Measurements from ENCODE around the gene CFAP299.

DNA sequence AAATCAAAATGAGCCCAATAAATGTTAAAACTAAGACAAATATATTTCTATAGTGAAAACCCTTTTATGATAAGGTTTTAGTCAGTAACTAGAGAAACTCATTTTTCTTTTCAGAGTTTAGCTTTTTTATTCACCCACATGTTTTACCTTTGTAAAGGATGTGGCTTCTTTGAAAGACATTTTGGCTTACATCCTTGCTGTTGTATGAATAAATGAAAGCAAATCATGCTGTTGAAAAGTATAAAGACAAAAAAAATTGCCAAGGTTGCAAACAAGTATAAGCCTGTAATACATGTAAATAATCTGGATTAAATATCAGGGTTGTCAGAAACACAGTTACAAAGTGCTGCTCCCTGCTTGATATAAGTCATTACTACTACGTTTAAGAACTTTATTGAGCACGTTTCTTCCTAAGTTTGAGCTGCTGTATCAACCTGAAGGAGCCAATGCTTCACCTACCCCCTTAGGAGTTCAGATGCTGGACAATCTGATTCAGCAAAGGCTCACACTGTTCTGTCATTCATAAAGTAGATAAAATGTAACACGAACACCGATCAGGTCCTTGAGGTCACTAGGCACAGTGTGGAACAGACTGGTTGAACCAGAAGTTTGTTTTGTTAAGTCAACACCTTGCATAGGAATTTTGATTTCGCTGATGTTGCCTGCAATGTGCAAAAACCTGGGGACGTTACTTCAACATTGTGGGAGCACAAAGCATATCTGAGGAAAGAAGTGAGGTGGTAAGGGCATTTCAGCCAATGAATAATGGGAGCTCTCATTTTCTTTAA, 373.7 kb downstream of the CFAP299 start:
- no peak for TF ChIP-seq POLR2A (IDR thresholded peaks at IDR 0.05; ENCODE audit: borderline replicate concordance, extremely low read depth, insufficient read depth, insufficient read length)
- TF ChIP-seq EGR1 (IDR thresholded peaks at IDR 0.05; ENCODE audit: low read depth) = no peak
- TF ChIP-seq EZH2 (IDR thresholded peaks at IDR 0.05) = no peak
- TF ChIP-seq, protein P1, sequence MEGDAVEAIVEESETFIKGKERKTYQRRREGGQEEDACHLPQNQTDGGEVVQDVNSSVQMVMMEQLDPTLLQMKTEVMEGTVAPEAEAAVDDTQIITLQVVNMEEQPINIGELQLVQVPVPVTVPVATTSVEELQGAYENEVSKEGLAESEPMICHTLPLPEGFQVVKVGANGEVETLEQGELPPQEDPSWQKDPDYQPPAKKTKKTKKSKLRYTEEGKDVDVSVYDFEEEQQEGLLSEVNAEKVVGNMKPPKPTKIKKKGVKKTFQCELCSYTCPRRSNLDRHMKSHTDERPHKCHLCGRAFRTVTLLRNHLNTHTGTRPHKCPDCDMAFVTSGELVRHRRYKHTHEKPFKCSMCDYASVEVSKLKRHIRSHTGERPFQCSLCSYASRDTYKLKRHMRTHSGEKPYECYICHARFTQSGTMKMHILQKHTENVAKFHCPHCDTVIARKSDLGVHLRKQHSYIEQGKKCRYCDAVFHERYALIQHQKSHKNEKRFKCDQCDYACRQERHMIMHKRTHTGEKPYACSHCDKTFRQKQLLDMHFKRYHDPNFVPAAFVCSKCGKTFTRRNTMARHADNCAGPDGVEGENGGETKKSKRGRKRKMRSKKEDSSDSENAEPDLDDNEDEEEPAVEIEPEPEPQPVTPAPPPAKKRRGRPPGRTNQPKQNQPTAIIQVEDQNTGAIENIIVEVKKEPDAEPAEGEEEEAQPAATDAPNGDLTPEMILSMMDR (IDR thresholded peaks at IDR 0.05 in 2 of 3, conservative IDR thresholded peaks at IDR 0.05 in 1 of 3; ENCODE audit: borderline replicate concordance in 1 of 3, insufficient read depth in 1 of 3, low read depth in 2 of 3, low read length in 2 of 3) = no peak
- no peak for TF ChIP-seq POLR2AphosphoS5 (IDR thresholded peaks at IDR 0.05; ENCODE audit: low read depth, low read length)
- TF ChIP-seq TCF7L2 (IDR thresholded peaks at IDR 0.05; ENCODE audit: borderline replicate concordance, extremely low read depth, insufficient read depth, insufficient read length) = no peak
- TF ChIP-seq SIN3A (IDR thresholded peaks at IDR 0.05; ENCODE audit: low read depth) = no peak
- TF ChIP-seq, protein P2, sequence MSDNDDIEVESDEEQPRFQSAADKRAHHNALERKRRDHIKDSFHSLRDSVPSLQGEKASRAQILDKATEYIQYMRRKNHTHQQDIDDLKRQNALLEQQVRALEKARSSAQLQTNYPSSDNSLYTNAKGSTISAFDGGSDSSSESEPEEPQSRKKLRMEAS (IDR thresholded peaks at IDR 0.05) = no peak
- TF ChIP-seq RAD21 (IDR thresholded peaks at IDR 0.05; ENCODE audit: low read depth) = no peak
- no peak for TF ChIP-seq SP1 (IDR thresholded peaks at IDR 0.05; ENCODE audit: low read depth)

Measured in HCT116 (cell line).